H9 (cell line): ENCODE results near the gene OR52K2. TPM values are rescaled to one million over a fixed set of nuclear protein-coding genes. Genes with fewer than 3 reads are reported as not detected.

ENCODE experiments used
- DNase-seq: peaks from one replicate; pipeline ENCODE4 v3.0.0-alpha.2; 2017
- H2AFZ ChIP-seq: one replicate; pipeline ENCODE4 v1.6.1; 2013; ENCODE audit warnings: mild to moderate bottlenecking, low read length, control low read depth, moderate library complexity
- H2AK5ac ChIP-seq: 2 replicates; pipeline ENCODE4 v1.6.1; 2013; ENCODE audit warnings: low read length, control low read depth, mixed read lengths; ENCODE audit not compliant: insufficient read length
- H2BK120ac ChIP-seq: one replicate; pipeline ENCODE4 v1.6.1; 2013; ENCODE audit warnings: low read depth, mild to moderate bottlenecking, low read length, control low read depth, inconsistent platforms; ENCODE audit not compliant: poor library complexity, severe bottlenecking
- H2BK12ac ChIP-seq: 2 replicates; pipeline ENCODE4 v1.6.1; 2013; ENCODE audit warnings: low read length, control low read depth, mixed read lengths, low read depth; ENCODE audit not compliant: insufficient read length
- H2BK15ac ChIP-seq: 2 replicates; pipeline ENCODE4 v1.6.1; 2013; ENCODE audit warnings: low read depth, low read length, control low read depth
- H2BK20ac ChIP-seq: one replicate; pipeline ENCODE4 v1.6.1; 2013; ENCODE audit warnings: low read depth, mild to moderate bottlenecking, low read length, control low read depth, inconsistent platforms; ENCODE audit not compliant: poor library complexity, severe bottlenecking
- H2BK5ac ChIP-seq: 2 replicates; pipeline ENCODE4 v1.6.1; 2013; ENCODE audit warnings: low read length, control low read depth, mixed read lengths; ENCODE audit not compliant: insufficient read length
- H3K14ac ChIP-seq: 2 replicates; pipeline ENCODE4 v1.6.1; 2013; ENCODE audit warnings: low read length, control low read depth; ENCODE audit not compliant: insufficient read depth
- H3K18ac ChIP-seq: 2 replicates; pipeline ENCODE4 v1.6.1; 2013; ENCODE audit warnings: low read depth, mild to moderate bottlenecking, mixed read lengths, low read length, control low read depth; ENCODE audit not compliant: insufficient read length
- H3K23ac ChIP-seq: 2 replicates; pipeline ENCODE4 v1.6.1; 2013; ENCODE audit warnings: low read length, control low read depth, mixed read lengths, low read depth; ENCODE audit not compliant: insufficient read length
- H3K23me2 ChIP-seq: 2 replicates; pipeline ENCODE4 v1.6.1; 2013; ENCODE audit warnings: low read depth, mild to moderate bottlenecking, mixed read lengths, low read length, control low read depth; ENCODE audit not compliant: insufficient read length, poor library complexity, severe bottlenecking
- H3K27ac ChIP-seq: 2 replicates; pipeline ENCODE4 v1.5.1; 2013; ENCODE audit warnings: low read length, control low read depth, mixed read lengths, low read depth; ENCODE audit not compliant: insufficient read length
- H3K27me3 ChIP-seq: 2 replicates; pipeline ENCODE4 v1.6.1; 2013; ENCODE audit warnings: low read length, control low read depth, inconsistent platforms; ENCODE audit not compliant: insufficient read depth
- H3K4ac ChIP-seq: 2 replicates; pipeline ENCODE4 v1.6.1; 2013; ENCODE audit warnings: low read depth, mild to moderate bottlenecking, control low read depth, inconsistent platforms, low read length, moderate library complexity
- H3K4me1 ChIP-seq: 2 replicates; pipeline ENCODE4 v1.6.1; 2013; ENCODE audit warnings: low read length, control low read depth, inconsistent platforms; ENCODE audit not compliant: insufficient read depth
- H3K4me2 ChIP-seq: 2 replicates; pipeline ENCODE4 v1.6.1; 2013; ENCODE audit warnings: low read length, control low read depth, mixed read lengths; ENCODE audit not compliant: insufficient read length, insufficient read depth
- H3K56ac ChIP-seq: 2 replicates; pipeline ENCODE4 v1.6.1; 2013; ENCODE audit warnings: low read depth, mild to moderate bottlenecking, mixed read lengths, low read length, control low read depth; ENCODE audit not compliant: insufficient read length
- H3K79me1 ChIP-seq: 2 replicates; pipeline ENCODE4 v1.6.1; 2013; ENCODE audit warnings: low read depth, mild to moderate bottlenecking, moderate library complexity, low read length, control low read depth, inconsistent platforms; ENCODE audit not compliant: insufficient read depth, poor library complexity, severe bottlenecking
- H3K79me2 ChIP-seq: 2 replicates; pipeline ENCODE4 v1.6.1; 2013; ENCODE audit warnings: low read length, control low read depth, inconsistent platforms; ENCODE audit not compliant: insufficient read depth
- H3K9ac ChIP-seq: 2 replicates; pipeline ENCODE4 v1.6.1; 2013; ENCODE audit warnings: low read length, control low read depth, mixed read lengths; ENCODE audit not compliant: insufficient read length; ENCODE audit errors: extremely low read depth
- H3K9me3 ChIP-seq: one replicate; pipeline ENCODE4 v1.6.1; 2013; ENCODE audit warnings: low read depth, low read length, inconsistent platforms; ENCODE audit not compliant: control insufficient read depth
- H3T11ph ChIP-seq: one replicate; pipeline ENCODE4 v1.6.1; 2013; ENCODE audit warnings: mild to moderate bottlenecking, low read length, control low read depth, inconsistent platforms
- H4K20me1 ChIP-seq: one replicate; pipeline ENCODE4 v1.6.1; 2013; ENCODE audit not compliant: control insufficient read depth, insufficient read length, insufficient read depth
- H4K5ac ChIP-seq: 2 replicates; pipeline ENCODE4 v1.6.1; 2013; ENCODE audit warnings: low read depth, mild to moderate bottlenecking, mixed read lengths, low read length, control low read depth; ENCODE audit not compliant: insufficient read length
- H4K8ac ChIP-seq: replicated peaks from 2 replicates; pipeline ENCODE4 v1.6.1; 2013; ENCODE audit warnings: low read length, control low read depth, mixed read lengths, low read depth; ENCODE audit not compliant: insufficient read length
- H4K91ac ChIP-seq: 2 replicates; pipeline ENCODE4 v1.6.1; 2013; ENCODE audit warnings: low read depth, mild to moderate bottlenecking, moderate library complexity, mixed read lengths, low read length, control low read depth; ENCODE audit not compliant: insufficient read length
- H3K27ac Mint-ChIP-seq, 3 experiments: 2 replicates in 2 of 3; 3 replicates in 1 of 3; pipeline ENCODE4 v1.8.0; 2020 to 2021; ENCODE audit warnings: mixed read lengths in 3 of 3, mild to moderate bottlenecking in 1 of 3, moderate library complexity in 1 of 3
- H3K27me3 Mint-ChIP-seq: 2 replicates; pipeline ENCODE4 v1.8.0; 2021; ENCODE audit warnings: low read depth, mild to moderate bottlenecking, moderate library complexity, mixed read lengths
- H3K36me3 Mint-ChIP-seq, 3 experiments: 2 replicates in 2 of 3; 3 replicates in 1 of 3; pipeline ENCODE4 v1.8.0; 2020 to 2021; ENCODE audit warnings: low read depth in 3 of 3, mixed read lengths in 3 of 3; ENCODE audit not compliant: insufficient read depth in 1 of 3
- H3K4me1 Mint-ChIP-seq, 2 experiments: 2 replicates each; pipeline ENCODE4 v1.8.0; 2020; ENCODE audit warnings: mixed read lengths in 2 of 2
- H3K4me3 Mint-ChIP-seq, 2 experiments: 2 replicates in 1 of 2; 3 replicates in 1 of 2; pipeline ENCODE4 v1.8.0; 2020 to 2021; ENCODE audit warnings: mild to moderate bottlenecking in 2 of 2, mixed read lengths in 2 of 2, moderate library complexity in 1 of 2
- H3K9me3 Mint-ChIP-seq, 2 experiments: 2 replicates in 1 of 2; 3 replicates in 1 of 2; pipeline ENCODE4 v1.8.0; 2020; ENCODE audit warnings: mild to moderate bottlenecking in 2 of 2, mixed read lengths in 2 of 2, moderate library complexity in 1 of 2
- WGBS: extraction: QIAGEN DNeasy Blood & Tissue Kit; methylation state at CpG from one replicate; pipeline ENCODE4 v1.1.7; 2013; ENCODE audit warnings: missing lambda C conversion rate, low lambda C conversion rate, mixed read lengths; ENCODE audit not compliant: insufficient read length; ENCODE audit errors: extremely low coverage; 5-methylcytosine and 5-hydroxymethylcytosine counted together
- total RNA-seq: library from RNA; stranded (reverse); gene quantifications from 2 replicates; pipeline ENCODE4 v1.2.1, GENCODE V29; 2021
- TF ChIP-seq, protein P1 (sequence below): fragments of 200-600 bp; sonication (generic); conservative IDR thresholded peaks from 3 replicates; pipeline ENCODE4 v1.8.0; 2021; ENCODE audit warnings: antibody characterized with exemption, mild to moderate bottlenecking

Gene OR52K2
- total RNA-seq, 1 experiment from 2014 or later: not detected

DNA sequence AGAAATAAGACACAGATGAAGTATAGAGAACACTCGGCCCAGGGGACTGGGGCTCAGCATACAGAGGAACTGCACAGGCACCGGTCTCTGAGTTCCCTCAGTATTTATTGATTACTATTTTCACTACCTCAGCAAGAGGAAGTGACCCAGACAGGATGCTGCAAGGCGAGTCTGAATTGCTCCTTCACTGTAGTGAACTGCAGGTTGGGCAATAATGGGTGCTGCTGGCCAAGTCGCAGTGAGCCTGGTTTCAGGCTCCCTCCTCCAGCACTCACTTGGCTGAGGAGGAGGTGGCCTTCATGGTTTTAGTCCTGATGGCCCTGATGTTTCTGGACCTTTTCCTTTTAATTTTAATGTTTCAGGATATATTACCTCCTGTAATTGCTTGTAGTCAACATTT lies 10.4 kb downstream of the OR52K2 start:
- Histone ChIP-seq H4K8ac (no peak overlapping the region), H3K4ac (no peak overlapping the region), H3K4me1 (no peaks in the 10 kb centered on the region; the same call in 1 of the 2 replicates), H3K9ac (no peak overlapping the region), H2BK12ac (no peak overlapping the region), H2BK5ac (no peak overlapping the region), H3K27ac (no peak overlapping the region), H3T11ph (no peak overlapping the region), H3K23me2 (no peaks in the 10 kb centered on the region), H3K4me2 (no peak overlapping the region), H3K23ac (no peak overlapping the region), H3K56ac (no peak overlapping the region), H2BK15ac (no peak overlapping the region), H3K18ac (no peak overlapping the region), H3K27me3 (no peaks in the 10 kb centered on the region), H4K20me1 (no peaks in the 10 kb centered on the region), H3K14ac (no peak overlapping the region), H3K79me1 (no peaks in the 10 kb centered on the region), H2BK120ac (no peak overlapping the region), H3K9me3 (no peaks in the 10 kb centered on the region), H3K79me2 (no peaks in the 10 kb centered on the region), H2BK20ac (no peak overlapping the region), H4K91ac (no peak overlapping the region), H2AK5ac (no peak overlapping the region), H2AFZ (no peak overlapping the region), H4K5ac (no peak overlapping the region)
- Mint-ChIP-seq H3K27me3 (peaks cover 3% of the 10 kb centered on the region; the same call in 1 of the 2 replicates), H3K9me3 (peaks cover 7 to 10% of the 10 kb centered on the region in 2 experiments), H3K27ac (no peak overlapping the region), H3K4me3 (no peak overlapping the region), H3K4me1 (peaks cover 0 to 6% of the 10 kb centered on the region in 2 experiments; a peak in 2 of 4 replicates), H3K36me3 (peaks cover 4 to 10% (median 7%) of the 10 kb centered on the region in 3 experiments; a peak in 6 of 7 replicates)
- DNase-seq: no peak
- TF ChIP-seq, protein P1, sequence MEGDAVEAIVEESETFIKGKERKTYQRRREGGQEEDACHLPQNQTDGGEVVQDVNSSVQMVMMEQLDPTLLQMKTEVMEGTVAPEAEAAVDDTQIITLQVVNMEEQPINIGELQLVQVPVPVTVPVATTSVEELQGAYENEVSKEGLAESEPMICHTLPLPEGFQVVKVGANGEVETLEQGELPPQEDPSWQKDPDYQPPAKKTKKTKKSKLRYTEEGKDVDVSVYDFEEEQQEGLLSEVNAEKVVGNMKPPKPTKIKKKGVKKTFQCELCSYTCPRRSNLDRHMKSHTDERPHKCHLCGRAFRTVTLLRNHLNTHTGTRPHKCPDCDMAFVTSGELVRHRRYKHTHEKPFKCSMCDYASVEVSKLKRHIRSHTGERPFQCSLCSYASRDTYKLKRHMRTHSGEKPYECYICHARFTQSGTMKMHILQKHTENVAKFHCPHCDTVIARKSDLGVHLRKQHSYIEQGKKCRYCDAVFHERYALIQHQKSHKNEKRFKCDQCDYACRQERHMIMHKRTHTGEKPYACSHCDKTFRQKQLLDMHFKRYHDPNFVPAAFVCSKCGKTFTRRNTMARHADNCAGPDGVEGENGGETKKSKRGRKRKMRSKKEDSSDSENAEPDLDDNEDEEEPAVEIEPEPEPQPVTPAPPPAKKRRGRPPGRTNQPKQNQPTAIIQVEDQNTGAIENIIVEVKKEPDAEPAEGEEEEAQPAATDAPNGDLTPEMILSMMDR: no peak
- WGBS: no CpG with 5 or more reads among the region's 4 CpGs
